ENCODE measurements around the gene CD99. TPM values are rescaled to one million over a fixed set of nuclear protein-coding genes. Genes with fewer than 3 reads are reported as not detected.

The CD99 gene
- total and polyA plus RNA-seq, 2 donors (not counting 1 experiment from before 2014, with no cell fraction given) = 177 to 551 TPM

DNA sequence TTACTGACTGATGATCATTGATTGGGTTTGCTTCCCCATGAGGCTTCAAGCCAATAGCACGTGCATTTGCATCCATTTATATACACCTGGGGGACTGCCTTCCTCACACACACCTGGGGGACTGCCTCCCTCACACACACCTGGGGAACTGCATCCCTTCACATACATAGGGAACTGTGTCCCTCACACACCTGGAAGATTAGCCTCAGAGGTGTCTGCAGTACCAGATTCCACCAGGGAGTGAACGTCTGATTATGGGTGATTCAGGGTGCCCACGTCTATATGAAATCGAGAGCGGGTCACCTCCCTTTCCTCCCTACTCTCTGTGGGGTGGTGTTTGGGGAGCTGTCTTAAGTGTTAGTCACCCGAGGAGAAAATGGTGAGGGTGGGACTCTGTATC is 16.9 kb downstream of the CD99 start:
- Histone ChIP-seq H3K9ac (ENCODE audit: insufficient read depth, low read length) (no peak overlapping the region), H3K4me1 (ENCODE audit: control insufficient read depth, extremely low read depth, insufficient read depth, low read length) (peaks cover 39% of the 10 kb centered on the region)

DNA sequence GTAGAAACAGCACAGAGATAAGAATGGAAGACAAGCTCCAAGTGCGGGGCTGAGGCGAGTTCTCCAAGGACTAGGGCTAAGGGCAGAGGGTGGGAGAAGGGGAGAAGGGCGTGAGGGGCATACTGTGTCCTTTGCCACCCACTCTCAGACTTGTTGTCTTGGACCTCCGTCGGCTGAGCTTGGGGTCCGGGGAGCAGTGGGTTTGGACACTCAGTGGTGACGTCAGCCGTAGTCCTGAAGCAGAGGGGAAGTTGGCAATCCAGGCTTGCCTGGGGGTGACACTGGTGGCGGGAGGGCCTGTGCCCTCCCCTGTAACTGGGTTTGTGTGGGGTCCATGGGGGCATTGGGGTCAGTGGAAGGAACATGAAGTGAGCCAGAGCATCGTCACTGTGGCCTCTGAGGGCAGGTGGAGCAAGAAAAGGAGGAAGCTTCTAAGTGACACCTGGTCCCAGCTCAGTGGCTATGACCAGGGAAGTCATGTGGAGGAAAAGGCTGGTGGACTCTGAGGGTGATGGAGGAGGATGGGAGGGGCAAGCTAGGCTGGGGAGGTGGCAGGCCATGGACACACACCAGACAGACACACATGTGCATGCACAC is 17.6 kb downstream of the CD99 start:
- Histone ChIP-seq H3K4me1 (ENCODE audit: control insufficient read depth, extremely low read depth, insufficient read depth, low read length) (peaks cover 35% of the 10 kb centered on the region), H3K4me2 (ENCODE audit: extremely low read depth, insufficient read depth, low read length) (no peak overlapping the region), H3K79me2 (ENCODE audit: control insufficient read depth, insufficient read depth, low read length) (peaks cover 87% of the 10 kb centered on the region), H3K9me3 (ENCODE audit: control insufficient read depth, insufficient read depth, low read depth, low read length) (no peaks in the 10 kb centered on the region), H3K27me3 (ENCODE audit: control insufficient read depth, insufficient read depth, low read length) (no peaks in the 10 kb centered on the region), H3K4me3 (replicated peaks in 1 of 4; ENCODE audit: control extremely low read depth in 1 of 4, insufficient read depth in 1 of 4, low read depth in 3 of 4, low read length in 4 of 4) (no peak overlapping the region), H3K36me3 (ENCODE audit: control insufficient read depth, insufficient read depth, low read length) (peaks cover 4% of the 10 kb centered on the region), H3K9ac (ENCODE audit: insufficient read depth, low read length) (peak overlapping the region; percentile 9), H2AFZ (ENCODE audit: low read length) (no peak overlapping the region), H4K20me1 (ENCODE audit: control insufficient read depth, extremely low read depth, insufficient read depth, low read length) (peaks cover 4% of the 10 kb centered on the region), H3K27ac (ENCODE audit: insufficient read depth, low read length) (peak overlapping the region; percentile 76)
- TF ChIP-seq EZH2 (IDR thresholded peaks at IDR 0.05; ENCODE audit: low read length, missing control alignments) = no peak
- TF ChIP-seq, protein P1, sequence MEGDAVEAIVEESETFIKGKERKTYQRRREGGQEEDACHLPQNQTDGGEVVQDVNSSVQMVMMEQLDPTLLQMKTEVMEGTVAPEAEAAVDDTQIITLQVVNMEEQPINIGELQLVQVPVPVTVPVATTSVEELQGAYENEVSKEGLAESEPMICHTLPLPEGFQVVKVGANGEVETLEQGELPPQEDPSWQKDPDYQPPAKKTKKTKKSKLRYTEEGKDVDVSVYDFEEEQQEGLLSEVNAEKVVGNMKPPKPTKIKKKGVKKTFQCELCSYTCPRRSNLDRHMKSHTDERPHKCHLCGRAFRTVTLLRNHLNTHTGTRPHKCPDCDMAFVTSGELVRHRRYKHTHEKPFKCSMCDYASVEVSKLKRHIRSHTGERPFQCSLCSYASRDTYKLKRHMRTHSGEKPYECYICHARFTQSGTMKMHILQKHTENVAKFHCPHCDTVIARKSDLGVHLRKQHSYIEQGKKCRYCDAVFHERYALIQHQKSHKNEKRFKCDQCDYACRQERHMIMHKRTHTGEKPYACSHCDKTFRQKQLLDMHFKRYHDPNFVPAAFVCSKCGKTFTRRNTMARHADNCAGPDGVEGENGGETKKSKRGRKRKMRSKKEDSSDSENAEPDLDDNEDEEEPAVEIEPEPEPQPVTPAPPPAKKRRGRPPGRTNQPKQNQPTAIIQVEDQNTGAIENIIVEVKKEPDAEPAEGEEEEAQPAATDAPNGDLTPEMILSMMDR (conservative IDR thresholded peaks at IDR 0.05 in 1 of 2, IDR thresholded peaks at IDR 0.05 in 1 of 2; ENCODE audit: low read depth in 1 of 2, low read length in 2 of 2) = no peak
- no peak for DNase-seq (ENCODE audit: low read depth in 2 of 2)

More for the DNA sequence above, 16.9 kb downstream of the CD99 start:
- H3K27me3 ChIP-seq (ENCODE audit: control insufficient read depth, insufficient read depth, low read length) = no peaks in the 10 kb centered on the region
- no peak overlapping the region for H2AFZ ChIP-seq (ENCODE audit: low read length)
- H3K9me3 ChIP-seq (ENCODE audit: control insufficient read depth, insufficient read depth, low read depth, low read length) = no peaks in the 10 kb centered on the region
- TF ChIP-seq, protein P1 (conservative IDR thresholded peaks at IDR 0.05 in 1 of 2, IDR thresholded peaks at IDR 0.05 in 1 of 2; ENCODE audit: low read depth in 1 of 2, low read length in 2 of 2) = no peak
- TF ChIP-seq EZH2 (IDR thresholded peaks at IDR 0.05; ENCODE audit: low read length, missing control alignments) = no peak
- DNase-seq (ENCODE audit: low read depth in 2 of 2) = no peak
- H3K79me2 ChIP-seq (ENCODE audit: control insufficient read depth, insufficient read depth, low read length) = peaks cover 87% of the 10 kb centered on the region
- no peak overlapping the region for H3K4me2 ChIP-seq (ENCODE audit: extremely low read depth, insufficient read depth, low read length)
- no peak overlapping the region for H3K4me3 ChIP-seq (replicated peaks in 1 of 4; ENCODE audit: control extremely low read depth in 1 of 4, insufficient read depth in 1 of 4, low read depth in 3 of 4, low read length in 4 of 4)
- H3K27ac ChIP-seq (ENCODE audit: insufficient read depth, low read length) = peak overlapping the region; percentile 76
- peaks cover 7% of the 10 kb centered on the region for H4K20me1 ChIP-seq (ENCODE audit: control insufficient read depth, extremely low read depth, insufficient read depth, low read length)
- H3K36me3 ChIP-seq (ENCODE audit: control insufficient read depth, insufficient read depth, low read length) = peaks cover 4% of the 10 kb centered on the region

DNA sequence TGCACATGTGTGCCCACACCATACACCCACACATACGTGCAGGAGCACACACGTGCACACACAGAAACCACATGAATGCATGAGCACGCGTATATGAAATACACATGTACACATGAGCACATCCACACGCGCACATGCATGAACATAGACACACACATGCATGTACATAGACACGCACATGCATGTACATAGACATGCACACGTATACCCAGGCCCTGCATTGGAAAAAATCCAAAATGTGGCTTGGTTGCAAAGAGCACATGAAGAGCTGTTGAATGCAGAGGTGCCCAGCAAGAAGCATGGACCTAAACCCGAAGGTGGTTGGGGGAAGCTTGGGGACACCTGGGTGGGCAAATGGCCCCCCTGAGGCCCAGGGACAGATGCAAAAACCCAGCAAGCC is 18.5 kb downstream of the CD99 start:
- peaks cover 4% of the 10 kb centered on the region for H3K36me3 ChIP-seq (ENCODE audit: control insufficient read depth, insufficient read depth, low read length)
- H3K79me2 ChIP-seq (ENCODE audit: control insufficient read depth, insufficient read depth, low read length) = peaks cover 85% of the 10 kb centered on the region
- H2AFZ ChIP-seq (ENCODE audit: low read length) = no peak overlapping the region
- H3K9ac ChIP-seq (ENCODE audit: insufficient read depth, low read length) = no peak overlapping the region
- TF ChIP-seq, protein P1 (conservative IDR thresholded peaks at IDR 0.05 in 1 of 2, IDR thresholded peaks at IDR 0.05 in 1 of 2; ENCODE audit: low read depth in 1 of 2, low read length in 2 of 2) = no peak
- TF ChIP-seq EZH2 (IDR thresholded peaks at IDR 0.05; ENCODE audit: low read length, missing control alignments) = no peak
- H3K4me3 ChIP-seq (replicated peaks in 1 of 4; ENCODE audit: control extremely low read depth in 1 of 4, insufficient read depth in 1 of 4, low read depth in 3 of 4, low read length in 4 of 4) = no peak overlapping the region
- H4K20me1 ChIP-seq (ENCODE audit: control insufficient read depth, extremely low read depth, insufficient read depth, low read length) = peaks cover 4% of the 10 kb centered on the region
- H3K9me3 ChIP-seq (ENCODE audit: control insufficient read depth, insufficient read depth, low read depth, low read length) = no peaks in the 10 kb centered on the region
- H3K4me2 ChIP-seq (ENCODE audit: extremely low read depth, insufficient read depth, low read length) = peak overlapping the region; percentile 72
- H3K27me3 ChIP-seq (ENCODE audit: control insufficient read depth, insufficient read depth, low read length) = no peaks in the 10 kb centered on the region
- H3K27ac ChIP-seq (ENCODE audit: insufficient read depth, low read length) = peak overlapping the region; percentile 92
- H3K4me1 ChIP-seq (ENCODE audit: control insufficient read depth, extremely low read depth, insufficient read depth, low read length) = peaks cover 31% of the 10 kb centered on the region
- DNase-seq (ENCODE audit: low read depth in 2 of 2) = no peak

Data from fibroblast of lung (primary cell).